ENCODE measurements around the gene ACTN4.

GRCh38 chr19:38626401-38626800, 21.0 kb upstream of the ACTN4 start:
- TF ChIP-seq CTCF (IDR thresholded peaks at IDR 0.05) (no peak), EZH2 (IDR thresholded peaks at IDR 0.05; ENCODE audit: borderline replicate concordance, insufficient read depth, low read depth, low read length, poor library complexity, severe bottlenecking) (no peak)

Data from B cell (primary cell).